Kidney epithelial cell (primary cell): Measurements from ENCODE around the gene MYO16. TPM values are rescaled to one million over a fixed set of nuclear protein-coding genes. Genes with fewer than 3 reads are reported as not detected.

Source experiments
- DNase-seq: peaks from one replicate; pipeline ENCODE4 v3.0.0-alpha.2; 2010; ENCODE audit warnings: low read depth
- H3K27me3 ChIP-seq: 2 replicates; pipeline ENCODE4 v1.6.0; 2011; ENCODE audit warnings: low read length; ENCODE audit not compliant: control insufficient read depth, insufficient read depth
- H3K36me3 ChIP-seq: 2 replicates; pipeline ENCODE4 v1.5.1; 2011; ENCODE audit warnings: low read length; ENCODE audit not compliant: control insufficient read depth, insufficient read depth
- H3K4me3 ChIP-seq: 2 replicates; pipeline ENCODE4 v1.5.1; 2011; ENCODE audit warnings: low read depth, mild to moderate bottlenecking, control low read depth, low read length
- total RNA-seq: library from RNA; depleted of rRNA; stranded (reverse); fragments of >200 nt; gene quantifications from 2 replicates; pipeline ENCODE4 v1.2.3, GENCODE V29; 2015
- TF ChIP-seq, protein P1 (sequence below): IDR thresholded peaks from 2 replicates; pipeline ENCODE4 v1.5.1; 2011; ENCODE audit warnings: mild to moderate bottlenecking, moderate library complexity, low read length, control low read depth, inconsistent platforms; ENCODE audit not compliant: insufficient read depth, poor library complexity, severe bottlenecking

MYO16 gene
- total RNA-seq, 1 donor from 2014 or later: 0.38 TPM

DNA sequence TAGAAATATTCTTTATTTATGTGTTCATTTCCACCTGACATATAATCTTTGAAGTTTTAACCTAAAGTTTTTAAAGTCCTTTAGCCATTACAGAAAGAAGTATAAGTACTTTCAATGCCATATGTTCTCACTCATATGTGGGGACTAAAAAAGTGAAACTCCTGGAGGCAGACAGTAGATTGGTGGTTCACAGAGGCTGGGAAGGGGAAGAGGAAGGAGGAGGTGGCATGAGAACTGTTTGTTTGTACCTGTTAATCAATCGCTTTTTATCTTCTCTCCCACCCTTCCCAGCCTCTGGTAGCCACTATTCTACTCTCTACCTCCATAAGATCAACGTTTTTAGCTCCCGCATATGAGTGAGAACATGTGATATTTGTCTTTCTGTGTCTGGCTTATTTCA is 131.1 kb downstream of the MYO16 start:
- H3K4me3 ChIP-seq: no peak overlapping the region
- no peaks in the 10 kb centered on the region for H3K27me3 ChIP-seq
- TF ChIP-seq, protein P1, sequence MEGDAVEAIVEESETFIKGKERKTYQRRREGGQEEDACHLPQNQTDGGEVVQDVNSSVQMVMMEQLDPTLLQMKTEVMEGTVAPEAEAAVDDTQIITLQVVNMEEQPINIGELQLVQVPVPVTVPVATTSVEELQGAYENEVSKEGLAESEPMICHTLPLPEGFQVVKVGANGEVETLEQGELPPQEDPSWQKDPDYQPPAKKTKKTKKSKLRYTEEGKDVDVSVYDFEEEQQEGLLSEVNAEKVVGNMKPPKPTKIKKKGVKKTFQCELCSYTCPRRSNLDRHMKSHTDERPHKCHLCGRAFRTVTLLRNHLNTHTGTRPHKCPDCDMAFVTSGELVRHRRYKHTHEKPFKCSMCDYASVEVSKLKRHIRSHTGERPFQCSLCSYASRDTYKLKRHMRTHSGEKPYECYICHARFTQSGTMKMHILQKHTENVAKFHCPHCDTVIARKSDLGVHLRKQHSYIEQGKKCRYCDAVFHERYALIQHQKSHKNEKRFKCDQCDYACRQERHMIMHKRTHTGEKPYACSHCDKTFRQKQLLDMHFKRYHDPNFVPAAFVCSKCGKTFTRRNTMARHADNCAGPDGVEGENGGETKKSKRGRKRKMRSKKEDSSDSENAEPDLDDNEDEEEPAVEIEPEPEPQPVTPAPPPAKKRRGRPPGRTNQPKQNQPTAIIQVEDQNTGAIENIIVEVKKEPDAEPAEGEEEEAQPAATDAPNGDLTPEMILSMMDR: no peak
- no peak for DNase-seq
- no peaks in the 10 kb centered on the region for H3K36me3 ChIP-seq

DNA sequence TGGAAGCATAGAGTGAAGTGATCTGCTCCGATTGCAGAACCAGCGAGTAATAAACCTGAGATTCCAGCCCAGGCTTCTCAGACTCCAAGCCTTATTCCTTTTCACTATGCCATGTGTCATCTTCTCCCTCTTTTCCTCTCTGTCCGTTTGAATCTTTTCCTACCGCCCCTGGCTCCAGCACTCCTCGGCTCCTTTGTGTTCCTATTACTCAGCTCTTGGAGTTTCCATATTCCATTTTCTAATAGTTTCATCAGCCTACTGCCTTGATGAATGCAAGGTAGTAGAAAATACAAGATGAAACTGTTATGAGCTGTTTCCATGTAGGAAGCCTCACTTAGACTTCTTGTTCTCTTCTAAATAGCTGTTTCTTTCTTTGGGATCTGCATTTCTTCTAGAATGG is 138.6 kb downstream of the MYO16 start:
- no peaks in the 10 kb centered on the region for H3K36me3 ChIP-seq
- no peaks in the 10 kb centered on the region for H3K27me3 ChIP-seq
- H3K4me3 ChIP-seq: no peak overlapping the region
- DNase-seq: no peak
- TF ChIP-seq, protein P1: no peak

DNA sequence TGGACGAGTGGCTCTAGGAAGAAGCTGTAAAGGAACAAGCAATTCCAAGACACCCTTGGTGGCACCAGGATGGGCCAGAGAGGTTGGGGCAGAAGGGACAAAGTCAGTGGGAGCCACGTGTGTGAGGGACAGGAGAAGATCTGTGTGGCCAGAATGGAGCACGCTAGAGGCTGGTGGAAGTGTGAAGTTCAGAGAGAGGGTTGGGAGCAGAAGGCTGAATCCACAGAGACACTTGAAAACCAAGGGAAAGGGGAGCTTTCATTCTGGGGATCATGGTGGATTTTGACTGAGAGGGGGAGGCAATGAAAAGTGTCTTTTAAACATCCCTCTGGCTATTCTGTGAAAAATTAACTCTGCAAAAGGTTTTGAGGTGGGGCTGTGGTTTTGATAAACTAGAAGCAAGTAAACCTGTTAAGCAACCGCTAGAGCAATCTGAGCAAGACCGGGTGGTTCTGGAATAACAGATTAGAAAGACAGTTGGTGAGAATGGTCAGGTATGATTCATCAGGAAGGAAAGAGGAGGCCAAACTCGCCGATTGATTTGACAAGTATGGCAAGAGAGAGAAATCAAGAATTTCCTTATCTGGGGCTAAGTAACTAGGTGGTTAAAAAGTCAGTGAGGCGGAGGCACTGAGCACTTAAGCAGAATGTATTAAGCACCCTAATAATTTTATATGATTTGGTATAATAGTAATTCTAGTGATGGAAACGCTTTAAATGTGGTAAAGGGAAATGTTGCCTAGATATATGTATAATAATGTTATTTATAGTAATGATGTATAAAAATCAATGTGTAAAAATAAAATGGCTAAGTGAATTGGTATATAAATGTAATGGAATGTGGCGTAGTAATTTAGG is 140.0 kb downstream of the MYO16 start:
- peak; percentile 79 for DNase-seq
- H3K36me3 ChIP-seq: no peaks in the 10 kb centered on the region
- no peaks in the 10 kb centered on the region for H3K27me3 ChIP-seq
- TF ChIP-seq, protein P1: no peak
- H3K4me3 ChIP-seq: no peak overlapping the region

DNA sequence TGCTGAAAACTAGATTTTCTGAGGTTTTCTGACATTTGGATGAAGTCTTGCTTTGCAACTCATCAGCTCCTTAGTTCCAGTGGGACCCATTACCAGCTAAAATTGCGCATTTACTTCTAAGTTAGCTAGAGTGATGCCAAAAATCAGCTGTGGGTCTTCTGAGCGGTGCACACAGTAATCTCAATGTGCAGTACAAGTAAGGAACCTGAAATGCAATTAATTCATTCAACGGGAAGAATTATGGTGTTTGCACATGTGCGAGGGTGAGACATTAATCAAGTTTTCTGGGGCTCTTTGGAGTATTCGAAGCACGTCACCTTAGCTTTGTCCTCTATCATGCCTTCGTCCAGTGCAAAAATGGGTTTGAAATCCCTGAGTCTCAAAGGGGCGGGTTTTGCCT is 146.2 kb downstream of the MYO16 start:
- TF ChIP-seq, protein P1: no peak
- DNase-seq: no peak

DNA sequence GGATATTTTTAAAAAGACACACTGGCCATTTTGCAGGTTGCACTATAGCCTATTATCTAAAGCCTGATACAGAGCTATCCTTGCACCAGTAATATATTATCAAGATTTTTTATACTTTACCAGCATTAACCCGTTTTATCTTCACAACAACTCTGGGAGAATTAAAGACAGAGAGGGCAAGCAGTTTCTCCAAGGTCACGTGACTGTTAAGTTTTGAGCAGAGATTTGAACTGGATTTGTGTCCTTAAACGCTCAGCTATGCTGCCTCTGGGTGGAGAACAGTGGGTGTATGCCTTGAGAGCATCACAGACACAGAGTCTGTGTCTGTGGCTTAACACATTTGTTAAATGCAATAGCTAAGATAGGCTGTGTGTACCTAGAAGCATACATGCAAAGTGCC is 147.2 kb downstream of the MYO16 start:
- TF ChIP-seq, protein P1: no peak
- Histone ChIP-seq H3K4me3 (no peak overlapping the region), H3K36me3 (no peaks in the 10 kb centered on the region), H3K27me3 (no peaks in the 10 kb centered on the region)
- no peak for DNase-seq

More for the DNA sequence above, 146.2 kb downstream of the MYO16 start:
- H3K36me3 ChIP-seq: no peaks in the 10 kb centered on the region
- no peak overlapping the region for H3K4me3 ChIP-seq
- no peaks in the 10 kb centered on the region for H3K27me3 ChIP-seq
